ENCODE data around the gene FALEC. TPM values are rescaled to one million over a fixed set of nuclear protein-coding genes. Genes with fewer than 3 reads are reported as not detected.
A peak's percentile ranks its signal among the peaks of the same experiment; 100 is the strongest.

Gene FALEC
- total RNA-seq, 2 experiments from 2014 or later: not detected

GRCh38 chr1:150560576-150561253 is 45.2 kb downstream of the FALEC start:
- Mint-ChIP-seq H3K9me3 (no peaks in the 10 kb centered on the region), H3K4me3 (peak overlapping the region; percentile 96), H3K27me3 (no peaks in the 10 kb centered on the region), H3K27ac (peak overlapping the region; percentile 98), H3K4me1 (ENCODE audit: low read depth) (peaks cover 51% of the 10 kb centered on the region), H3K36me3 (ENCODE audit: low read depth) (peaks cover 30% of the 10 kb centered on the region)
- Histone ChIP-seq H3K27ac (ENCODE audit: low read depth in 1 of 2, low read length in 2 of 2) (peak overlapping the region; percentile 92 to 97), H3K4me1 (ENCODE audit: insufficient read depth, low read length) (peaks cover 76% of the 10 kb centered on the region), H3K9me3 (ENCODE audit: control insufficient read depth in 1 of 2, insufficient read depth in 1 of 2, low read length in 2 of 2) (no peaks in the 10 kb centered on the region), H3K4me3 (ENCODE audit: low read length) (peak overlapping the region; percentile 90), H3K27me3 (ENCODE audit: control insufficient read depth in 1 of 2, insufficient read depth in 2 of 2, low read length in 2 of 2) (no peaks in the 10 kb centered on the region), H3K36me3 (ENCODE audit: insufficient read depth, low read length) (peaks cover 14% of the 10 kb centered on the region)
- ChIA-PET POLR2A (interaction anchor here (0.8 to 14.5 kb wide), 20 partner anchors 9 to 435 kb away, joined by 3 to 1538 read pairs (median 4); partner anchors contain the start of genes ADAMTSL4, ENSA, GOLPH3L and MCL1), CTCF (interaction anchor here (0.6 to 6.4 kb wide), 24 partner anchors 9 to 796 kb away, joined by 3 to 183 read pairs (median 4); partner anchors contain the start of genes ENSA, GOLPH3L and MCL1)
- TF ChIP-seq CTCF (IDR thresholded peaks at IDR 0.05): peak; percentile 80
- intact Hi-C loops (cut with DNase I, micrococcal nuclease): loop anchor here (1.0 to 5.0 kb wide), 6 partner anchors 19 to 437 kb away; partner anchors contain the start of genes ENSA (in 1 of the 2), GOLPH3L (in 1 of the 2) and MCL1 (in 1 of the 2)
- ATAC-seq (ENCODE audit: poor library complexity): peak; percentile 19
- DNase-seq: peak; percentile 70 to 88 (median 82)

GRCh38 chr1:150561254-150561973 is 45.9 kb downstream of the FALEC start:
- ChIA-PET CTCF (interaction anchor here (0.6 to 6.4 kb wide), 23 partner anchors 10 to 795 kb away, joined by 3 to 183 read pairs (median 4); partner anchors contain the start of genes ENSA, GOLPH3L and MCL1), POLR2A (interaction anchor here (0.8 to 14.5 kb wide), 26 partner anchors 10 to 674 kb away, joined by 3 to 1538 read pairs (median 6); partner anchors contain the start of genes ADAMTSL4, ENSA, FALEC and GOLPH3L)
- H3K4me3 ChIP-seq (ENCODE audit: low read length): peak overlapping the region; percentile 90
- peak; percentile 7 for TF ChIP-seq CTCF (IDR thresholded peaks at IDR 0.05)
- Mint-ChIP-seq H3K9me3 (no peaks in the 10 kb centered on the region), H3K27me3 (no peaks in the 10 kb centered on the region), H3K4me3 (peak overlapping the region; percentile 96), H3K27ac (peak overlapping the region; percentile 98), H3K36me3 (ENCODE audit: low read depth) (peaks cover 29% of the 10 kb centered on the region), H3K4me1 (ENCODE audit: low read depth) (peaks cover 57% of the 10 kb centered on the region)
- peaks cover 11% of the 10 kb centered on the region for H3K36me3 ChIP-seq (ENCODE audit: insufficient read depth, low read length)
- peak in 13 of 14 experiments; percentile 43 to 75 (median 59) for DNase-seq
- peak; percentile 23 for ATAC-seq (ENCODE audit: poor library complexity)
- H3K27me3 ChIP-seq (ENCODE audit: control insufficient read depth in 1 of 2, insufficient read depth in 2 of 2, low read length in 2 of 2): no peaks in the 10 kb centered on the region
- H3K9me3 ChIP-seq (ENCODE audit: control insufficient read depth in 1 of 2, insufficient read depth in 1 of 2, low read length in 2 of 2): no peaks in the 10 kb centered on the region
- H3K4me1 ChIP-seq (ENCODE audit: insufficient read depth, low read length): peaks cover 83% of the 10 kb centered on the region
- H3K27ac ChIP-seq (ENCODE audit: low read depth in 1 of 2, low read length in 2 of 2): peak overlapping the region; percentile 92 to 97
- intact Hi-C loops (cut with DNase I, micrococcal nuclease): loop anchor here (1.0 to 5.0 kb wide), 5 partner anchors 18 to 436 kb away; partner anchors contain the start of genes ENSA (in 1 of the 2), GOLPH3L (in 1 of the 2) and MCL1 (in 1 of the 2)

DNA sequence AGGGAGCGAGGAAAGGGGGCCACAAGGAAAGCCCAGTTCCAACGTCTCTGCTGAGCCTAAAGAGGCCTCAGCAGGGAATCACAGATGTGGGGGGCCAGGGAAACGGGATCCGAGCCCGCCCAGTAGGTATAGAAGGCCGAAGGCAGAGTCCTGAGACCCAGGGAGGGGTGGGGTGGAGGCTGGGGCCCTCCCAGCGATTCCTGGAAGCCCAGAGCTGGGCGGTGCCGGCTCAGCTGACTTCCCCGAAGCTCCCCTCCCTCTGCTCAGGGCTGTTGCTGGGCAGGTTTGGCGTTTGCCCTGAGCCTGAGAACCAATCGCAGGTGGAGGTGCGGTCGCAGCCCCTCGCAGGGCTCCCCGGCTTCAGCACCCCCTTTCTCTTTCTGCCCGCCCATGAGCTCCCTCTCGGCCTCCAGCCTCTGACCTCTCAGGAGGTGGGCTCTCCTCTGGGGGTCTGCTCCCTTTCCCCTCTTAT is 46.5 kb downstream of the FALEC start:
- Histone ChIP-seq H3K27ac (ENCODE audit: low read depth in 1 of 2, low read length in 2 of 2) (peak overlapping the region; percentile 92 to 97), H3K4me3 (ENCODE audit: low read length) (peak overlapping the region; percentile 90), H3K4me1 (ENCODE audit: insufficient read depth, low read length) (peaks cover 89% of the 10 kb centered on the region), H3K36me3 (ENCODE audit: insufficient read depth, low read length) (peaks cover 11% of the 10 kb centered on the region), H3K9me3 (ENCODE audit: control insufficient read depth in 1 of 2, insufficient read depth in 1 of 2, low read length in 2 of 2) (no peaks in the 10 kb centered on the region), H3K27me3 (ENCODE audit: control insufficient read depth in 1 of 2, insufficient read depth in 2 of 2, low read length in 2 of 2) (no peaks in the 10 kb centered on the region)
- CTCF ChIA-PET: interaction anchor here (1.7 to 6.4 kb wide), 5 partner anchors 13 to 135 kb away, joined by 13 to 183 read pairs (median 28); partner anchors contain the start of genes GOLPH3L and MCL1
- H3K27ac Mint-ChIP-seq: peak overlapping the region; percentile 98
- POLR2A ChIA-PET: interaction anchor here (0.9 to 14.5 kb wide), 15 partner anchors 12 to 675 kb away, joined by 3 to 1538 read pairs (median 11); partner anchors contain the start of genes ADAMTSL4, ENSA, FALEC and GOLPH3L
- H3K9me3 Mint-ChIP-seq: no peaks in the 10 kb centered on the region
- no peak for TF ChIP-seq CTCF (IDR thresholded peaks at IDR 0.05)
- peaks cover 29% of the 10 kb centered on the region for H3K36me3 Mint-ChIP-seq (ENCODE audit: low read depth)
- H3K4me3 Mint-ChIP-seq: peak overlapping the region; percentile 96
- intact Hi-C loops (cut with DNase I, micrococcal nuclease): loop anchor here (1.0 to 5.0 kb wide), 6 partner anchors 17 to 435 kb away; partner anchors contain the start of genes ENSA (in 1 of the 2), GOLPH3L (in 1 of the 2) and MCL1 (in 1 of the 2)
- H3K4me1 Mint-ChIP-seq (ENCODE audit: low read depth): peaks cover 63% of the 10 kb centered on the region
- H3K27me3 Mint-ChIP-seq: no peaks in the 10 kb centered on the region
- ATAC-seq (ENCODE audit: poor library complexity): peak; percentile 47
- DNase-seq: peak; percentile 69 to 93 (median 84)
